Activated T-helper 2 cell treated with anti-CD3 and anti-CD28 coated beads, Interferon-gamma antibody, Interleukin-2, Interleukin-4, amounts not matched to agents 10 μg/mL and 5 μg/mL and 100 μg/mL, durations not matched to agents 14 hours and 24 hours and 36 hours (primary cell): ENCODE results near the gene CDH22. TPM values are rescaled to one million over a fixed set of nuclear protein-coding genes. Genes with fewer than 3 reads are reported as not detected.

Experiments used
- DNase-seq: peaks from one replicate; pipeline ENCODE4 v3.0.0; 2021; ENCODE audit warnings: low spot score
- H3K27ac Mint-ChIP-seq: one replicate; pipeline ENCODE4 v1.8.0; 2021; ENCODE audit warnings: mixed read lengths
- H3K27me3 Mint-ChIP-seq: one replicate; pipeline ENCODE4 v1.8.0; 2021; ENCODE audit warnings: low read depth, mixed read lengths
- H3K36me3 Mint-ChIP-seq: one replicate; pipeline ENCODE4 v1.8.0; 2021; ENCODE audit warnings: low read depth, mixed read lengths
- H3K4me1 Mint-ChIP-seq: one replicate; pipeline ENCODE4 v1.8.0; 2021; ENCODE audit warnings: low read depth, mixed read lengths
- H3K4me3 Mint-ChIP-seq: one replicate; pipeline ENCODE4 v1.8.0; 2021; ENCODE audit warnings: low read depth, mild to moderate bottlenecking, moderate library complexity, mixed read lengths
- H3K9me3 Mint-ChIP-seq: one replicate; pipeline ENCODE4 v1.8.0; 2021; ENCODE audit warnings: mixed read lengths
- intact Hi-C: fragments of 100-400 bp; cut with micrococcal nuclease; formaldehyde crosslinking; loops from one replicate; pipeline ENCODE4 v1.15.1; 2023
- total RNA-seq: library from RNA; stranded (reverse); gene quantifications from 2 replicates; pipeline ENCODE4 v1.2.3, GENCODE V29; 2022

Gene CDH22
- total RNA-seq, 1 donor from 2014 or later = not detected

- H3K36me3 Mint-ChIP-seq = no peaks in the 10 kb centered on the region
- DNase-seq = no peak
- H3K27me3 Mint-ChIP-seq = peaks cover 4% of the 10 kb centered on the region
- H3K4me3 Mint-ChIP-seq = no peak overlapping the region
- intact Hi-C loops = no loop called here
- no peaks in the 10 kb centered on the region for H3K9me3 Mint-ChIP-seq
- H3K27ac Mint-ChIP-seq = no peak overlapping the region
- no peaks in the 10 kb centered on the region for H3K4me1 Mint-ChIP-seq
Observed at GRCh38 chr20:46260480-46260879, 47.8 kb downstream of the CDH22 start.

GRCh38 chr20:46259260-46259859 lies 48.9 kb downstream of the CDH22 start:
- Mint-ChIP-seq H3K27me3 (peaks cover 7% of the 10 kb centered on the region), H3K4me1 (no peaks in the 10 kb centered on the region), H3K4me3 (no peak overlapping the region), H3K36me3 (no peaks in the 10 kb centered on the region), H3K27ac (no peak overlapping the region), H3K9me3 (no peaks in the 10 kb centered on the region)
- intact Hi-C loops = no loop called here
- no peak for DNase-seq

GRCh38 chr20:46257887-46258286 lies 50.4 kb downstream of the CDH22 start:
- Mint-ChIP-seq H3K27me3 (peaks cover 7% of the 10 kb centered on the region), H3K9me3 (no peaks in the 10 kb centered on the region), H3K4me1 (no peaks in the 10 kb centered on the region), H3K4me3 (no peak overlapping the region), H3K36me3 (no peaks in the 10 kb centered on the region), H3K27ac (no peak overlapping the region)
- intact Hi-C loops = no loop called here
- DNase-seq = no peak

- no peak overlapping the region for H3K27ac Mint-ChIP-seq
- H3K4me1 Mint-ChIP-seq = no peaks in the 10 kb centered on the region
- intact Hi-C loops = no loop called here
- DNase-seq = no peak
- no peak overlapping the region for H3K4me3 Mint-ChIP-seq
- H3K27me3 Mint-ChIP-seq = peaks cover 20% of the 10 kb centered on the region
- no peaks in the 10 kb centered on the region for H3K9me3 Mint-ChIP-seq
- H3K36me3 Mint-ChIP-seq = no peaks in the 10 kb centered on the region
Observed at GRCh38 chr20:46256293-46256692, 52.0 kb downstream of the CDH22 start.

GRCh38 chr20:46255440-46256104 lies 52.7 kb downstream of the CDH22 start:
- Mint-ChIP-seq H3K36me3 (no peaks in the 10 kb centered on the region), H3K4me3 (no peak overlapping the region), H3K27ac (no peak overlapping the region), H3K9me3 (no peaks in the 10 kb centered on the region), H3K27me3 (peaks cover 23% of the 10 kb centered on the region), H3K4me1 (no peaks in the 10 kb centered on the region)
- no peak for DNase-seq
- intact Hi-C loops = no loop called here

GRCh38 chr20:46253391-46253790 lies 54.9 kb downstream of the CDH22 start:
- no peak overlapping the region for H3K27ac Mint-ChIP-seq
- no peak overlapping the region for H3K4me3 Mint-ChIP-seq
- H3K27me3 Mint-ChIP-seq = peaks cover 44% of the 10 kb centered on the region
- DNase-seq = no peak
- intact Hi-C loops = no loop called here
- H3K9me3 Mint-ChIP-seq = no peaks in the 10 kb centered on the region
- no peaks in the 10 kb centered on the region for H3K36me3 Mint-ChIP-seq
- no peaks in the 10 kb centered on the region for H3K4me1 Mint-ChIP-seq

GRCh38 chr20:46252352-46253091 lies 55.8 kb downstream of the CDH22 start:
- DNase-seq = no peak
- H3K36me3 Mint-ChIP-seq = no peaks in the 10 kb centered on the region
- no peaks in the 10 kb centered on the region for H3K9me3 Mint-ChIP-seq
- no peak overlapping the region for H3K4me3 Mint-ChIP-seq
- peaks cover 50% of the 10 kb centered on the region for H3K27me3 Mint-ChIP-seq
- intact Hi-C loops = no loop called here
- no peak overlapping the region for H3K27ac Mint-ChIP-seq
- H3K4me1 Mint-ChIP-seq = no peaks in the 10 kb centered on the region

- DNase-seq = no peak
- intact Hi-C loops = no loop called here
- H3K36me3 Mint-ChIP-seq = no peaks in the 10 kb centered on the region
- no peak overlapping the region for H3K4me3 Mint-ChIP-seq
- peaks cover 63% of the 10 kb centered on the region for H3K27me3 Mint-ChIP-seq
- no peak overlapping the region for H3K27ac Mint-ChIP-seq
- H3K9me3 Mint-ChIP-seq = no peaks in the 10 kb centered on the region
- H3K4me1 Mint-ChIP-seq = no peaks in the 10 kb centered on the region
Observed at GRCh38 chr20:46251211-46251673, 57.1 kb downstream of the CDH22 start.

- Mint-ChIP-seq H3K27ac (no peak overlapping the region), H3K36me3 (no peaks in the 10 kb centered on the region), H3K4me1 (no peaks in the 10 kb centered on the region), H3K27me3 (peaks cover 67% of the 10 kb centered on the region), H3K4me3 (no peak overlapping the region), H3K9me3 (no peaks in the 10 kb centered on the region)
- DNase-seq = no peak
- intact Hi-C loops = no loop called here
Observed at GRCh38 chr20:46250772-46251171, 57.5 kb downstream of the CDH22 start.

- Mint-ChIP-seq H3K9me3 (no peaks in the 10 kb centered on the region), H3K27ac (no peak overlapping the region), H3K4me3 (no peak overlapping the region), H3K4me1 (no peaks in the 10 kb centered on the region), H3K36me3 (no peaks in the 10 kb centered on the region), H3K27me3 (peaks cover 74% of the 10 kb centered on the region)
- DNase-seq = no peak
- intact Hi-C loops = no loop called here
Observed at GRCh38 chr20:46249671-46250070, 58.6 kb downstream of the CDH22 start.

GRCh38 chr20:46246559-46246958 lies 61.7 kb downstream of the CDH22 start:
- Mint-ChIP-seq H3K27me3 (peaks cover 57% of the 10 kb centered on the region), H3K4me1 (no peaks in the 10 kb centered on the region), H3K9me3 (no peaks in the 10 kb centered on the region), H3K27ac (no peak overlapping the region), H3K4me3 (no peak overlapping the region), H3K36me3 (no peaks in the 10 kb centered on the region)
- no peak for DNase-seq
- intact Hi-C loops = no loop called here

- DNase-seq = no peak
- Mint-ChIP-seq H3K4me3 (no peak overlapping the region), H3K4me1 (no peaks in the 10 kb centered on the region), H3K9me3 (no peaks in the 10 kb centered on the region), H3K27me3 (peaks cover 40% of the 10 kb centered on the region), H3K36me3 (no peaks in the 10 kb centered on the region), H3K27ac (no peak overlapping the region)
- intact Hi-C loops = no loop called here
Observed at GRCh38 chr20:46243707-46244628, 64.3 kb downstream of the CDH22 start.
